ENCODE data around the gene SPACA4. TPM values are rescaled to one million over a fixed set of nuclear protein-coding genes. Genes with fewer than 3 reads are reported as not detected.

SPACA4 gene
- total RNA-seq, 1 experiment from 2014 or later, result not detected

GRCh38 chr19:48591021-48591420, 15.5 kb upstream of the SPACA4 start:
- ChIA-PET CTCF (interaction anchor here (0.6 to 5.0 kb wide), 8 partner anchors 18 to 257 kb away, joined by 3 to 68 read pairs (median 4); no protein-coding TSS in a partner anchor), POLR2A (no interaction called here)
- Mint-ChIP-seq H3K27me3 (ENCODE audit: low read depth) (peaks cover 30% of the 10 kb centered on the region), H3K27ac (no peak overlapping the region), H3K36me3 (no peaks in the 10 kb centered on the region), H3K4me1 (peaks cover 8% of the 10 kb centered on the region), H3K4me3 (no peak overlapping the region), H3K9me3 (no peaks in the 10 kb centered on the region)
- ATAC-seq (peak; percentile 67), DNase-seq (ENCODE audit: low spot score) (no peak)
- no peak for TF ChIP-seq EMX1 (CRISPR knock-in tag; IDR thresholded peaks at IDR 0.05)
- TF ChIP-seq ZSCAN18 (CRISPR knock-in tag; IDR thresholded peaks at IDR 0.05), result no peak
- no peak for TF ChIP-seq ZNF671 (CRISPR knock-in tag; IDR thresholded peaks at IDR 0.05)
- no peak for TF ChIP-seq PRDM15 (CRISPR knock-in tag; IDR thresholded peaks at IDR 0.05)
- TF ChIP-seq FOXK1 (CRISPR knock-in tag; IDR thresholded peaks at IDR 0.05), result no peak
- TF ChIP-seq ZMAT4 (CRISPR knock-in tag; IDR thresholded peaks at IDR 0.05), result no peak
- no peak for TF ChIP-seq NR1H2 (CRISPR knock-in tag; IDR thresholded peaks at IDR 0.05)

GRCh38 chr19:48595171-48595570, 11.4 kb upstream of the SPACA4 start:
- DNase-seq (ENCODE audit: low spot score), result no peak
- Mint-ChIP-seq H3K27ac (no peak overlapping the region), H3K4me1 (no peaks in the 10 kb centered on the region), H3K9me3 (no peaks in the 10 kb centered on the region), H3K27me3 (ENCODE audit: low read depth) (peaks cover 9% of the 10 kb centered on the region), H3K36me3 (no peaks in the 10 kb centered on the region), H3K4me3 (no peak overlapping the region)
- ChIA-PET CTCF (interaction anchor here (0.9 to 3.3 kb wide), 6 partner anchors 11 to 89 kb away, joined by 3 to 20 read pairs (median 3); no protein-coding TSS in a partner anchor), POLR2A (interaction anchor here (0.7 kb wide), 1 partner anchor 188 kb away, joined by 4 read pairs; no protein-coding TSS in a partner anchor)
- ATAC-seq, result no peak
- TF ChIP-seq ELF4 (CRISPR knock-in tag; IDR thresholded peaks at IDR 0.05; ENCODE audit: low read depth) (no peak), ZNF219 (CRISPR knock-in tag; IDR thresholded peaks at IDR 0.05; ENCODE audit: borderline replicate concordance) (no peak), MYBL2 (CRISPR knock-in tag; IDR thresholded peaks at IDR 0.05) (no peak), AFF4 (CRISPR knock-in tag; IDR thresholded peaks at IDR 0.05; ENCODE audit: borderline replicate concordance) (no peak), ERG (CRISPR knock-in tag; IDR thresholded peaks at IDR 0.05) (no peak), TEAD1 (CRISPR knock-in tag; IDR thresholded peaks at IDR 0.05) (no peak), FOXP4 (CRISPR knock-in tag; IDR thresholded peaks at IDR 0.05) (no peak), GTF2I (CRISPR knock-in tag; conservative IDR thresholded peaks at IDR 0.05) (no peak), FOXJ3 (CRISPR knock-in tag; IDR thresholded peaks at IDR 0.05; ENCODE audit: borderline replicate concordance) (no peak), JUN (CRISPR knock-in tag; IDR thresholded peaks at IDR 0.05) (no peak), NR1H2 (CRISPR knock-in tag; IDR thresholded peaks at IDR 0.05) (no peak), CBFB (CRISPR knock-in tag; IDR thresholded peaks at IDR 0.05; ENCODE audit: low read depth) (no peak)
